Measurements from ENCODE around the gene TTC27.
"Not testable (repeated sequence)": the region's sequence is repeated elsewhere in the genome, so short reads cannot be mapped to it uniquely, and the experiment has no call there.

TTC27 gene

GRCh38 chr2:32843699-32844098 is 215.8 kb downstream of the TTC27 start:
- no peak for TF ChIP-seq L3MBTL2 (conservative IDR thresholded peaks at IDR 0.05)
- no peak for TF ChIP-seq ZNF384 (IDR thresholded peaks at IDR 0.05)
- TF ChIP-seq SUZ12 (IDR thresholded peaks at IDR 0.05), result no peak
- no peak for TF ChIP-seq TARDBP (IDR thresholded peaks at IDR 0.05)
- no peak for TF ChIP-seq PKNOX1 (IDR thresholded peaks at IDR 0.05)
- no peak for TF ChIP-seq BHLHE40 (IDR thresholded peaks at IDR 0.05; ENCODE audit: borderline replicate concordance)
- TF ChIP-seq FOXA1 (IDR thresholded peaks at IDR 0.05), result no peak
- no peak for TF ChIP-seq LEF1 (IDR thresholded peaks at IDR 0.05; ENCODE audit: borderline replicate concordance)
- no peak for TF ChIP-seq CTBP1 (IDR thresholded peaks at IDR 0.05; ENCODE audit: borderline replicate concordance)
- no peak for TF ChIP-seq ELF4 (IDR thresholded peaks at IDR 0.05)
- TF ChIP-seq SP1 (IDR thresholded peaks at IDR 0.05), result no peak
- no peak for TF ChIP-seq ARNT (IDR thresholded peaks at IDR 0.05)
- no peak for TF ChIP-seq FOXK2 (IDR thresholded peaks at IDR 0.05)
- TF ChIP-seq HDGF (IDR thresholded peaks at IDR 0.05; ENCODE audit: borderline replicate concordance), result no peak
- no peak for TF ChIP-seq FOXM1 (IDR thresholded peaks at IDR 0.05; ENCODE audit: borderline replicate concordance)
- TF ChIP-seq NFRKB (IDR thresholded peaks at IDR 0.05), result no peak
- DNase-seq (ENCODE audit: extremely low spot score), result no peak
- CTCF ChIA-PET, result no interaction called here
- POLR2A ChIA-PET, result no interaction called here

DNA sequence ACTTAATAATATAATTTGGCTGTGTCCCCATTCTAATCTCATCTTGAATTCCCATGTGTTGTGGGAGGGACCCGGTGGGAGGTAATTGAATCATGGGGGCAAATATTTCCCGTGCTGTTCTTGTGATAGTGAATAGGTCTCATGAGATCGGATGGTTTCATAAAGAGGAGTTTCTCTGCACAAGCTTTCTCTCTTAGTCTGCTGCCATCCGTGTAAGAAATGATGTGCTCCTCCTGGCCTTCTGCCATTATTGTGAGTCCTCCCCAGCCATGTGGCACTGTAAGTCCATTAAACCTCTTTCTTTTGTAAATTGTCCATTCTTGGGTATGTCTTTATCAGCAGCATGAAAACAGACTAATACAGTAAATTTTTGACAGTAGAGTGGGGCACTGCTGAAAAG is 216.4 kb downstream of the TTC27 start:
- CTCF ChIA-PET, result no interaction called here
- TF ChIP-seq NFRKB (IDR thresholded peaks at IDR 0.05) (no peak), PKNOX1 (IDR thresholded peaks at IDR 0.05) (no peak), TARDBP (IDR thresholded peaks at IDR 0.05) (no peak), BHLHE40 (IDR thresholded peaks at IDR 0.05; ENCODE audit: borderline replicate concordance) (no peak), FOXK2 (IDR thresholded peaks at IDR 0.05) (no peak), ARNT (IDR thresholded peaks at IDR 0.05) (no peak), FOXA1 (IDR thresholded peaks at IDR 0.05) (no peak), ZNF384 (IDR thresholded peaks at IDR 0.05) (no peak), SUZ12 (IDR thresholded peaks at IDR 0.05) (no peak), FOXM1 (IDR thresholded peaks at IDR 0.05; ENCODE audit: borderline replicate concordance) (no peak), CTBP1 (IDR thresholded peaks at IDR 0.05; ENCODE audit: borderline replicate concordance) (no peak), L3MBTL2 (conservative IDR thresholded peaks at IDR 0.05) (no peak), ELF4 (IDR thresholded peaks at IDR 0.05) (no peak), HDGF (IDR thresholded peaks at IDR 0.05; ENCODE audit: borderline replicate concordance) (no peak), SP1 (IDR thresholded peaks at IDR 0.05) (no peak), LEF1 (IDR thresholded peaks at IDR 0.05; ENCODE audit: borderline replicate concordance) (no peak)
- POLR2A ChIA-PET, result no interaction called here
- DNase-seq (ENCODE audit: extremely low spot score), result no peak

DNA sequence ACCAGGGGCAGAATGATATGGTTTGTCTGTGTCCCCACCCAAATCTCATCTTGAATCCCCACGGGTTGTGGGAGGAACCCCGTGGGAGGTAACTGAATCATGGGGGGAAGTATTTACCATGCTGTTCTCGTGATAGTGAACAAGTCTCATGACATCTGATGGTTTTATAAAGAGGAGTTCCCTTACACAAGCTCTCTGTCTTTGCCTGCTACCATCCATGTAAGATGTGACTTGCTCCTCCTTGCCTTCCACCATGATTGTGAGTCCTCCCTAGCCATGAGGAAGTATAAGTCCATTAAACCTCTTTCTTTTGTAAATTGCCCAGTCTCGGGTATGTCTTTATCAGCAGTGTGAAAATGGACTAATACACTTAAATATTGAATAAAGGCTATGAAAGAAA is 218.4 kb downstream of the TTC27 start:
- CTCF ChIA-PET; DNase-seq (ENCODE audit: extremely low spot score); POLR2A ChIA-PET: not testable (repeated sequence)

DNA sequence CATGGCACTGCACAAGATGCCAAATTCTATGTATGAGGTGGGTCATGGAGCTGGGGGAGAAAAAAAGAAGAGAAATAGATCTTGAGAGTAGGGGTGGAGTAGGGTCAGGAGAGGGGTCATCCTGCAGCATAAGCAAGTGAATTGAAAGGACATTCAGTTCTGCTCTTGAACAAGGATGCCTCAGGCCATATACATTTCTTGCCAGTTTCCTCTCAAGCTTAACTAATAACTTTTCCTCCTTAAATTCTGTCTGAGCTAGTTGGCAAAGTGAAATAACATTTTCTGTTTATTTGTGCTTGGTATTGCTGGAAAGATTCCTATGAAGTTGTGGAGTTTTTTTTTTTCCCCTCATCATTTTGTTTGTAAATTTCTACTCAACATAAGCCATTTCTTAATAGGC is 219.9 kb downstream of the TTC27 start:
- CTCF ChIA-PET, result interaction anchor here (1.2 kb wide), 1 partner anchor 224 kb away, joined by 3 read pairs; no protein-coding TSS in a partner anchor
- DNase-seq (ENCODE audit: extremely low spot score), result no peak
- POLR2A ChIA-PET, result no interaction called here
- TF ChIP-seq SUZ12 (IDR thresholded peaks at IDR 0.05) (no peak), CTBP1 (IDR thresholded peaks at IDR 0.05; ENCODE audit: borderline replicate concordance) (no peak), ARNT (IDR thresholded peaks at IDR 0.05) (no peak), TARDBP (IDR thresholded peaks at IDR 0.05) (no peak), FOXM1 (IDR thresholded peaks at IDR 0.05; ENCODE audit: borderline replicate concordance) (no peak), L3MBTL2 (conservative IDR thresholded peaks at IDR 0.05) (no peak), FOXA1 (IDR thresholded peaks at IDR 0.05) (no peak), ELF4 (IDR thresholded peaks at IDR 0.05) (no peak), ZNF384 (IDR thresholded peaks at IDR 0.05) (no peak), NFRKB (IDR thresholded peaks at IDR 0.05) (no peak), PKNOX1 (IDR thresholded peaks at IDR 0.05) (no peak), SP1 (IDR thresholded peaks at IDR 0.05) (no peak), LEF1 (IDR thresholded peaks at IDR 0.05; ENCODE audit: borderline replicate concordance) (no peak), FOXK2 (IDR thresholded peaks at IDR 0.05) (no peak), BHLHE40 (IDR thresholded peaks at IDR 0.05; ENCODE audit: borderline replicate concordance) (no peak), HDGF (IDR thresholded peaks at IDR 0.05; ENCODE audit: borderline replicate concordance) (no peak)

- no peak for DNase-seq (ENCODE audit: extremely low spot score)
- TF ChIP-seq ELF4 (IDR thresholded peaks at IDR 0.05) (no peak), FOXK2 (IDR thresholded peaks at IDR 0.05) (no peak), ZNF384 (IDR thresholded peaks at IDR 0.05) (no peak), FOXM1 (IDR thresholded peaks at IDR 0.05; ENCODE audit: borderline replicate concordance) (no peak), SP1 (IDR thresholded peaks at IDR 0.05) (no peak), LEF1 (IDR thresholded peaks at IDR 0.05; ENCODE audit: borderline replicate concordance) (no peak), SUZ12 (IDR thresholded peaks at IDR 0.05) (no peak), CTBP1 (IDR thresholded peaks at IDR 0.05; ENCODE audit: borderline replicate concordance) (no peak), HDGF (IDR thresholded peaks at IDR 0.05; ENCODE audit: borderline replicate concordance) (no peak), PKNOX1 (IDR thresholded peaks at IDR 0.05) (no peak), TARDBP (IDR thresholded peaks at IDR 0.05) (no peak), ARNT (IDR thresholded peaks at IDR 0.05) (no peak), NFRKB (IDR thresholded peaks at IDR 0.05) (no peak), L3MBTL2 (conservative IDR thresholded peaks at IDR 0.05) (no peak), FOXA1 (IDR thresholded peaks at IDR 0.05) (no peak), BHLHE40 (IDR thresholded peaks at IDR 0.05; ENCODE audit: borderline replicate concordance) (no peak)
- ChIA-PET CTCF (interaction anchor here (0.6 to 0.7 kb wide), 2 partner anchors 107 to 399 kb away, joined by 3 to 7 read pairs; no protein-coding TSS in a partner anchor), POLR2A (no interaction called here)
Measured at GRCh38 chr2:32849456-32850194, 221.8 kb downstream of the TTC27 start.

Measured in HEK293T (cell line).